ENCODE data around the gene PLIN3. TPM values are rescaled to one million over a fixed set of nuclear protein-coding genes. Genes with fewer than 3 reads are reported as not detected.

PLIN3 gene
- total and polyA plus RNA-seq, 9 of the 15 experiments (the other 6 are each of a cell fraction or from before 2014, with no cell fraction given): 7.5 to 75.6 (median 43.1) TPM

DNA sequence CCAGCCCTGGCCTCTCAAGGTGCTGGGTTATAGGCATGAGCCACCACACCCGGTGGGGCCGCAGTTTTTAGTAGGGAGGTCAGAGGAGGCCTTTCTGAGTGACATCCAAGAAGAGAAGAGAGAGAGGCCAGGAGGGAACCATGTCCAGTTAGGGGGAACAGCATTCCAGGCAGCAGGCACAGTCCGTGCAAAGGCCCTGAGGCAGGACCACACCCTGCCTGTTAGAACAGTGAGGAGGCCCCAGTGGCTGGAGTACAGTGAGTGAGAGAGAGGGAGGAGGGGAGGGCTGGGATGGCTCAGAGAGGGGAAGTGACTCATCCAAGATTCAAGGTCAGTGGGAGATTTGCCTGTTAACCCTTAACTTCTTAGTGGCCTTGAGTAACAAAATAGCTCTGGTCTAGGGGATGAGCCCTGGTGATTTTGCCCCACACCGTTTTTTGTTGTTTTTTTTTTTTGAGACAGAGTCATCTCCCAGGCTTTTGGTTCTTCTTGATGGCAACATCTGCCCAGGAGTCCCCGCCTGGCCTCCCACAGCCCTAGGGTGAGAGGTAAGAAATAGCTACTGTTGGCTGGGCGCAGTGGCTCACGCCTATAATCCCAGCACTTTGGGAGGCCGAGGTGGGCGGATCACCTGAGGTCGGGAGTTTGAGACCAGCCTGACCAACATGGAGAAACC, 2.7 kb upstream of the PLIN3 start (continued):
- TF ChIP-seq, protein P1, sequence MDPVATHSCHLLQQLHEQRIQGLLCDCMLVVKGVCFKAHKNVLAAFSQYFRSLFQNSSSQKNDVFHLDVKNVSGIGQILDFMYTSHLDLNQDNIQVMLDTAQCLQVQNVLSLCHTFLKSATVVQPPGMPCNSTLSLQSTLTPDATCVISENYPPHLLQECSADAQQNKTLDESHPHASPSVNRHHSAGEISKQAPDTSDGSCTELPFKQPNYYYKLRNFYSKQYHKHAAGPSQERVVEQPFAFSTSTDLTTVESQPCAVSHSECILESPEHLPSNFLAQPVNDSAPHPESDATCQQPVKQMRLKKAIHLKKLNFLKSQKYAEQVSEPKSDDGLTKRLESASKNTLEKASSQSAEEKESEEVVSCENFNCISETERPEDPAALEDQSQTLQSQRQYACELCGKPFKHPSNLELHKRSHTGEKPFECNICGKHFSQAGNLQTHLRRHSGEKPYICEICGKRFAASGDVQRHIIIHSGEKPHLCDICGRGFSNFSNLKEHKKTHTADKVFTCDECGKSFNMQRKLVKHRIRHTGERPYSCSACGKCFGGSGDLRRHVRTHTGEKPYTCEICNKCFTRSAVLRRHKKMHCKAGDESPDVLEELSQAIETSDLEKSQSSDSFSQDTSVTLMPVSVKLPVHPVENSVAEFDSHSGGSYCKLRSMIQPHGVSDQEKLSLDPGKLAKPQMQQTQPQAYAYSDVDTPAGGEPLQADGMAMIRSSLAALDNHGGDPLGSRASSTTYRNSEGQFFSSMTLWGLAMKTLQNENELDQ (CRISPR knock-in tag; IDR thresholded peaks at IDR 0.05; ENCODE audit: borderline replicate concordance): no peak
- no peak for TF ChIP-seq ZNF77 (CRISPR knock-in tag; IDR thresholded peaks at IDR 0.05)
- TF ChIP-seq, protein P2, sequence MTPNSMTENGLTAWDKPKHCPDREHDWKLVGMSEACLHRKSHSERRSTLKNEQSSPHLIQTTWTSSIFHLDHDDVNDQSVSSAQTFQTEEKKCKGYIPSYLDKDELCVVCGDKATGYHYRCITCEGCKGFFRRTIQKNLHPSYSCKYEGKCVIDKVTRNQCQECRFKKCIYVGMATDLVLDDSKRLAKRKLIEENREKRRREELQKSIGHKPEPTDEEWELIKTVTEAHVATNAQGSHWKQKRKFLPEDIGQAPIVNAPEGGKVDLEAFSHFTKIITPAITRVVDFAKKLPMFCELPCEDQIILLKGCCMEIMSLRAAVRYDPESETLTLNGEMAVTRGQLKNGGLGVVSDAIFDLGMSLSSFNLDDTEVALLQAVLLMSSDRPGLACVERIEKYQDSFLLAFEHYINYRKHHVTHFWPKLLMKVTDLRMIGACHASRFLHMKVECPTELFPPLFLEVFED (CRISPR knock-in tag; conservative IDR thresholded peaks at IDR 0.05): 0 out of 2 replicates have a peak, but pooled peaks have one; percentile 35
- TF ChIP-seq ZNF75A (CRISPR knock-in tag; IDR thresholded peaks at IDR 0.05): no peak
- TF ChIP-seq KDM1A (IDR thresholded peaks at IDR 0.05): peak; percentile 98 to 99
- TF ChIP-seq, protein P3, sequence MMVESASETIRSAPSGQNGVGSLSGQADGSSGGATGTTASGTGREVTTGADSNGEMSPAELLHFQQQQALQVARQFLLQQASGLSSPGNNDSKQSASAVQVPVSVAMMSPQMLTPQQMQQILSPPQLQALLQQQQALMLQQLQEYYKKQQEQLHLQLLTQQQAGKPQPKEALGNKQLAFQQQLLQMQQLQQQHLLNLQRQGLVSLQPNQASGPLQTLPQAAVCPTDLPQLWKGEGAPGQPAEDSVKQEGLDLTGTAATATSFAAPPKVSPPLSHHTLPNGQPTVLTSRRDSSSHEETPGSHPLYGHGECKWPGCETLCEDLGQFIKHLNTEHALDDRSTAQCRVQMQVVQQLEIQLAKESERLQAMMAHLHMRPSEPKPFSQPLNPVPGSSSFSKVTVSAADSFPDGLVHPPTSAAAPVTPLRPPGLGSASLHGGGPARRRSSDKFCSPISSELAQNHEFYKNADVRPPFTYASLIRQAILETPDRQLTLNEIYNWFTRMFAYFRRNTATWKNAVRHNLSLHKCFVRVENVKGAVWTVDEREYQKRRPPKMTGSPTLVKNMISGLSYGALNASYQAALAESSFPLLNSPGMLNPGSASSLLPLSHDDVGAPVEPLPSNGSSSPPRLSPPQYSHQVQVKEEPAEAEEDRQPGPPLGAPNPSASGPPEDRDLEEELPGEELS (CRISPR knock-in tag; IDR thresholded peaks at IDR 0.05; ENCODE audit: borderline replicate concordance): no peak
- TF ChIP-seq TBL1XR1 (IDR thresholded peaks at IDR 0.05; ENCODE audit: low read length in 2 of 2): no peak; a peak in 1 of 4 replicates
- TF ChIP-seq EP300 (IDR thresholded peaks at IDR 0.05; ENCODE audit: low read length): peak; percentile 76
- TF ChIP-seq ZBTB7A (IDR thresholded peaks at IDR 0.05; ENCODE audit: borderline replicate concordance, control insufficient read depth, low read depth, low read length): peak; percentile 75
- TF ChIP-seq GATA2 (CRISPR knock-in tag; IDR thresholded peaks at IDR 0.05): no peak
- TF ChIP-seq RAD51 (IDR thresholded peaks at IDR 0.05; ENCODE audit: borderline replicate concordance, low read depth): no peak
- TF ChIP-seq CHD1 (IDR thresholded peaks at IDR 0.05; ENCODE audit: low read length): no peak
- TF ChIP-seq ZNF217 (CRISPR knock-in tag; IDR thresholded peaks at IDR 0.05): no peak
- TF ChIP-seq, protein P4, sequence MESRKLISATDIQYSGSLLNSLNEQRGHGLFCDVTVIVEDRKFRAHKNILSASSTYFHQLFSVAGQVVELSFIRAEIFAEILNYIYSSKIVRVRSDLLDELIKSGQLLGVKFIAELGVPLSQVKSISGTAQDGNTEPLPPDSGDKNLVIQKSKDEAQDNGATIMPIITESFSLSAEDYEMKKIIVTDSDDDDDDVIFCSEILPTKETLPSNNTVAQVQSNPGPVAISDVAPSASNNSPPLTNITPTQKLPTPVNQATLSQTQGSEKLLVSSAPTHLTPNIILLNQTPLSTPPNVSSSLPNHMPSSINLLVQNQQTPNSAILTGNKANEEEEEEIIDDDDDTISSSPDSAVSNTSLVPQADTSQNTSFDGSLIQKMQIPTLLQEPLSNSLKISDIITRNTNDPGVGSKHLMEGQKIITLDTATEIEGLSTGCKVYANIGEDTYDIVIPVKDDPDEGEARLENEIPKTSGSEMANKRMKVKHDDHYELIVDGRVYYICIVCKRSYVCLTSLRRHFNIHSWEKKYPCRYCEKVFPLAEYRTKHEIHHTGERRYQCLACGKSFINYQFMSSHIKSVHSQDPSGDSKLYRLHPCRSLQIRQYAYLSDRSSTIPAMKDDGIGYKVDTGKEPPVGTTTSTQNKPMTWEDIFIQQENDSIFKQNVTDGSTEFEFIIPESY (CRISPR knock-in tag; IDR thresholded peaks at IDR 0.05): peak; percentile 59
- TF ChIP-seq PCBP2 (IDR thresholded peaks at IDR 0.05; ENCODE audit: low read depth, low read length, poor library complexity, severe bottlenecking): no peak
- peak; percentile 10 for TF ChIP-seq NUFIP1 (IDR thresholded peaks at IDR 0.05; ENCODE audit: partially characterized antibody)
- no peak for TF ChIP-seq CSDE1 (IDR thresholded peaks at IDR 0.05)
- TF ChIP-seq, protein P5, sequence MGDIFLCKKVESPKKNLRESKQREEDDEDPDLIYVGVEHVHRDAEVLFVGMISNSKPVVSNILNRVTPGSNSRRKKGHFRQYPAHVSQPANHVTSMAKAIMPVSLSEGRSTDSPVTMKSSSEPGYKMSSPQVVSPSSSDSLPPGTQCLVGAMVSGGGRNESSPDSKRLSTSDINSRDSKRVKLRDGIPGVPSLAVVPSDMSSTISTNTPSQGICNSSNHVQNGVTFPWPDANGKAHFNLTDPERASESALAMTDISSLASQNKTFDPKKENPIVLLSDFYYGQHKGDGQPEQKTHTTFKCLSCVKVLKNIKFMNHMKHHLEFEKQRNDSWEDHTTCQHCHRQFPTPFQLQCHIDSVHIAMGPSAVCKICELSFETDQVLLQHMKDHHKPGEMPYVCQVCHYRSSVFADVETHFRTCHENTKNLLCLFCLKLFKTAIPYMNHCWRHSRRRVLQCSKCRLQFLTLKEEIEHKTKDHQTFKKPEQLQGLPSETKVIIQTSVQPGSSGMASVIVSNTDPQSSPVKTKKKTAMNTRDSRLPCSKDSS (IDR thresholded peaks at IDR 0.05; ENCODE audit: low read depth, partially characterized antibody): no peak
- no peak for TF ChIP-seq CEBPB (tag; IDR thresholded peaks at IDR 0.05)

All from K562 (cell line).